Activated T-cell treated with anti-CD3 and anti-CD28 coated beads, Interleukin-2, amount 50 U/mL, for 4 hours (primary cell): ENCODE data around the gene AGBL1. TPM values are rescaled to one million over a fixed set of nuclear protein-coding genes. Genes with fewer than 3 reads are reported as not detected.
"Not testable (repeated sequence)": the region's sequence is repeated elsewhere in the genome, so short reads cannot be mapped to it uniquely, and the experiment has no call there.

Source experiments
- ATAC-seq, 2 donors: fragments of 200-7000 bp; cut with Tn5 transposase; one replicate each; pipeline ENCODE4 v1.10.0; 2021
- DNase-seq: peaks from one replicate; pipeline ENCODE4 v3.0.0-alpha.2; 2020
- H3K27me3 Mint-ChIP-seq: one replicate; pipeline ENCODE4 v1.8.0; 2021; ENCODE audit warnings: low read depth, mixed read lengths
- H3K36me3 Mint-ChIP-seq: one replicate; pipeline ENCODE4 v1.8.0; 2022; ENCODE audit warnings: mixed read lengths; ENCODE audit not compliant: insufficient read depth
- H3K4me1 Mint-ChIP-seq: one replicate; pipeline ENCODE4 v1.8.0; 2021; ENCODE audit warnings: low read depth, mixed read lengths
- H3K4me3 Mint-ChIP-seq: one replicate; pipeline ENCODE4 v1.8.0; 2021; ENCODE audit warnings: mild to moderate bottlenecking, moderate library complexity, mixed read lengths
- H3K9me3 Mint-ChIP-seq: one replicate; pipeline ENCODE4 v1.8.0; 2021; ENCODE audit warnings: mixed read lengths
- total RNA-seq, 3 donors: library from RNA; stranded (reverse); gene quantifications; one replicate each; pipeline ENCODE4 v1.2.1, GENCODE V29; 2021

AGBL1 gene
- total RNA-seq, 3 donors from 2014 or later = 0.05 TPM; not detected in 2

- DNase-seq = no peak
- H3K4me1 Mint-ChIP-seq = no peaks in the 10 kb centered on the region
- ATAC-seq = no peak
- peaks cover 4% of the 10 kb centered on the region for H3K27me3 Mint-ChIP-seq
- no peaks in the 10 kb centered on the region for H3K36me3 Mint-ChIP-seq
- H3K4me3 Mint-ChIP-seq = no peak overlapping the region
- no peaks in the 10 kb centered on the region for H3K9me3 Mint-ChIP-seq
Observed at GRCh38 chr15:86854176-86854575, 774.5 kb downstream of the AGBL1 start.

- peaks cover 2% of the 10 kb centered on the region for H3K27me3 Mint-ChIP-seq
- H3K4me1 Mint-ChIP-seq = no peaks in the 10 kb centered on the region
- ATAC-seq = no peak
- H3K9me3 Mint-ChIP-seq = no peaks in the 10 kb centered on the region
- H3K4me3 Mint-ChIP-seq = no peak overlapping the region
- H3K36me3 Mint-ChIP-seq = no peaks in the 10 kb centered on the region
- DNase-seq = no peak
Observed at GRCh38 chr15:86855307-86856291, 775.9 kb downstream of the AGBL1 start.

GRCh38 chr15:86857701-86858100, 778.0 kb downstream of the AGBL1 start:
- H3K4me3 Mint-ChIP-seq = no peak overlapping the region
- DNase-seq (no peak), ATAC-seq (no peak)
- no peaks in the 10 kb centered on the region for H3K4me1 Mint-ChIP-seq
- H3K27me3 Mint-ChIP-seq = peaks cover 4% of the 10 kb centered on the region
- no peaks in the 10 kb centered on the region for H3K36me3 Mint-ChIP-seq
- no peaks in the 10 kb centered on the region for H3K9me3 Mint-ChIP-seq

GRCh38 chr15:86863226-86863915, 783.7 kb downstream of the AGBL1 start:
- H3K4me3 Mint-ChIP-seq = no peak overlapping the region
- ATAC-seq (no peak), DNase-seq (no peak)
- no peaks in the 10 kb centered on the region for H3K36me3 Mint-ChIP-seq
- H3K9me3 Mint-ChIP-seq = no peaks in the 10 kb centered on the region
- H3K4me1 Mint-ChIP-seq = no peaks in the 10 kb centered on the region
- peaks cover 6% of the 10 kb centered on the region for H3K27me3 Mint-ChIP-seq

- DNase-seq (no peak), ATAC-seq (no peak)
- Mint-ChIP-seq H3K9me3 (no peaks in the 10 kb centered on the region), H3K27me3 (peaks cover 6% of the 10 kb centered on the region), H3K4me3 (no peak overlapping the region), H3K4me1 (no peaks in the 10 kb centered on the region), H3K36me3 (no peaks in the 10 kb centered on the region)
Observed at GRCh38 chr15:86865920-86866319, 786.2 kb downstream of the AGBL1 start.

- DNase-seq (no peak), ATAC-seq (no peak)
- Mint-ChIP-seq H3K4me3 (no peak overlapping the region), H3K36me3 (no peaks in the 10 kb centered on the region), H3K27me3 (peaks cover 3% of the 10 kb centered on the region), H3K9me3 (no peaks in the 10 kb centered on the region), H3K4me1 (no peaks in the 10 kb centered on the region)
Observed at GRCh38 chr15:86870846-86871245, 791.2 kb downstream of the AGBL1 start.

GRCh38 chr15:86871964-86872363, 792.3 kb downstream of the AGBL1 start:
- ATAC-seq (no peak), DNase-seq (no peak)
- H3K4me1 Mint-ChIP-seq = no peaks in the 10 kb centered on the region
- H3K27me3 Mint-ChIP-seq = peaks cover under 1% of the 10 kb centered on the region
- H3K36me3 Mint-ChIP-seq = no peaks in the 10 kb centered on the region
- no peaks in the 10 kb centered on the region for H3K9me3 Mint-ChIP-seq
- H3K4me3 Mint-ChIP-seq = no peak overlapping the region

- no peak for DNase-seq
- no peak overlapping the region for H3K4me3 Mint-ChIP-seq
- H3K9me3 Mint-ChIP-seq = no peaks in the 10 kb centered on the region
- ATAC-seq = no peak
- H3K36me3 Mint-ChIP-seq = no peaks in the 10 kb centered on the region
- H3K27me3 Mint-ChIP-seq = no peaks in the 10 kb centered on the region
- no peaks in the 10 kb centered on the region for H3K4me1 Mint-ChIP-seq
Observed at GRCh38 chr15:86872782-86873181, 793.1 kb downstream of the AGBL1 start.

GRCh38 chr15:86875067-86875466, 795.4 kb downstream of the AGBL1 start:
- no peaks in the 10 kb centered on the region for H3K36me3 Mint-ChIP-seq
- DNase-seq = no peak
- H3K27me3 Mint-ChIP-seq = no peaks in the 10 kb centered on the region
- no peaks in the 10 kb centered on the region for H3K4me1 Mint-ChIP-seq
- no peak for ATAC-seq
- no peaks in the 10 kb centered on the region for H3K9me3 Mint-ChIP-seq
- no peak overlapping the region for H3K4me3 Mint-ChIP-seq

GRCh38 chr15:86876387-86876944, 796.8 kb downstream of the AGBL1 start:
- ATAC-seq = no peak
- no peak for DNase-seq
- no peak overlapping the region for H3K4me3 Mint-ChIP-seq

GRCh38 chr15:86877171-86877631, 797.5 kb downstream of the AGBL1 start:
- no peaks in the 10 kb centered on the region for H3K4me1 Mint-ChIP-seq
- H3K36me3 Mint-ChIP-seq = no peaks in the 10 kb centered on the region
- no peaks in the 10 kb centered on the region for H3K27me3 Mint-ChIP-seq
- DNase-seq (no peak), ATAC-seq (no peak)
- no peaks in the 10 kb centered on the region for H3K9me3 Mint-ChIP-seq
- H3K4me3 Mint-ChIP-seq = no peak overlapping the region

More at GRCh38 chr15:86876387-86876944, 796.8 kb downstream of the AGBL1 start:
- no peaks in the 10 kb centered on the region for H3K27me3 Mint-ChIP-seq
- H3K9me3 Mint-ChIP-seq = no peaks in the 10 kb centered on the region
- no peaks in the 10 kb centered on the region for H3K36me3 Mint-ChIP-seq
- no peaks in the 10 kb centered on the region for H3K4me1 Mint-ChIP-seq

- not testable (repeated sequence) for H3K4me3 Mint-ChIP-seq, H3K27me3 Mint-ChIP-seq, DNase-seq, H3K4me1 Mint-ChIP-seq, ATAC-seq, H3K36me3 Mint-ChIP-seq, H3K9me3 Mint-ChIP-seq
Observed at GRCh38 chr15:86878844-86879243, 799.2 kb downstream of the AGBL1 start.

- ATAC-seq = no peak
- H3K9me3 Mint-ChIP-seq = no peaks in the 10 kb centered on the region
- no peak for DNase-seq
- H3K27me3 Mint-ChIP-seq = no peaks in the 10 kb centered on the region
- no peaks in the 10 kb centered on the region for H3K36me3 Mint-ChIP-seq
- H3K4me3 Mint-ChIP-seq = no peak overlapping the region
- no peaks in the 10 kb centered on the region for H3K4me1 Mint-ChIP-seq
Observed at GRCh38 chr15:86879250-86880229, 799.9 kb downstream of the AGBL1 start.
